ENCODE results near the gene ZNF799.
"Not testable (repeated sequence)": the region's sequence is repeated elsewhere in the genome, so short reads cannot be mapped to it uniquely, and the experiment has no call there.

The ZNF799 gene

GRCh38 chr19:12365236-12366162, 35.6 kb downstream of the ZNF799 start, which contains the start of gene ZNF442:
ZNF442 (minus strand) TSS chr19:12365683; CDS start chr19:12363631, 2,052 bp downstream.
- TF ChIP-seq CTCF (IDR thresholded peaks at IDR 0.05; ENCODE audit: low read depth, low read length), result peak; percentile 75
- DNase-seq (ENCODE audit: extremely low read depth, low read depth), result peak; percentile 80

- DNase-seq (ENCODE audit: extremely low read depth, low read depth), result no peak
- TF ChIP-seq CTCF (IDR thresholded peaks at IDR 0.05; ENCODE audit: low read depth, low read length), result no peak; the same call in 1 of the 2 replicates
Measured at GRCh38 chr19:12364391-12365235, 36.5 kb downstream of the ZNF799 start.

GRCh38 chr19:12362236-12362635, 38.8 kb downstream of the ZNF799 start:
- not testable (repeated sequence) for DNase-seq (ENCODE audit: extremely low read depth, low read depth)

- DNase-seq (ENCODE audit: extremely low read depth, low read depth), result no peak
- no peak for TF ChIP-seq CTCF (IDR thresholded peaks at IDR 0.05; ENCODE audit: low read depth, low read length)
Measured at GRCh38 chr19:12353375-12353774, 47.7 kb downstream of the ZNF799 start.

GRCh38 chr19:12350890-12351197, 50.2 kb downstream of the ZNF799 start:
- TF ChIP-seq CTCF (IDR thresholded peaks at IDR 0.05; ENCODE audit: low read depth, low read length), result no peak
- no peak for DNase-seq (ENCODE audit: extremely low read depth, low read depth)

- TF ChIP-seq CTCF (IDR thresholded peaks at IDR 0.05; ENCODE audit: low read depth, low read length), result no peak
- DNase-seq (ENCODE audit: extremely low read depth, low read depth), result no peak
Measured at GRCh38 chr19:12350185-12350889, 50.7 kb downstream of the ZNF799 start.

GRCh38 chr19:12346896-12347295, 54.2 kb downstream of the ZNF799 start:
- no peak for DNase-seq (ENCODE audit: extremely low read depth, low read depth)
- TF ChIP-seq CTCF (IDR thresholded peaks at IDR 0.05; ENCODE audit: low read depth, low read length), result no peak

All from AG09319 (cell line).